Measurements from ENCODE around the gene BLMH. TPM values are rescaled to one million over a fixed set of nuclear protein-coding genes. Genes with fewer than 3 reads are reported as not detected.

BLMH gene
- total RNA-seq, 1 experiment from 2014 or later = 51.2 TPM

GRCh38 chr17:30253312-30253711, 38.4 kb downstream of the BLMH start:
- ATAC-seq (no peak), DNase-seq (ENCODE audit: low read depth, low spot score) (no peak)
- ChIA-PET CTCF (no interaction called here), RAD21 (ENCODE audit: low non-redundant PET in 1 of 2, low total read pairs in 2 of 2, uncharacterized antibody in 2 of 2, unreplicated experiment in 2 of 2) (no interaction called here), POLR2A (no interaction called here)
- Histone ChIP-seq H3K9me2 (ENCODE audit: insufficient read depth) (no peaks in the 10 kb centered on the region), H4K20me1 (ENCODE audit: insufficient read depth) (peaks cover 4% of the 10 kb centered on the region; the same call in 1 of the 2 replicates), H3K4me1 (ENCODE audit: control insufficient read depth in 1 of 2, insufficient read depth in 2 of 2, low read length in 2 of 2) (no peaks in the 10 kb centered on the region), H3K27me3 (ENCODE audit: insufficient read depth, low read length) (no peaks in the 10 kb centered on the region), H3K4me3 (replicated peaks in 1 of 2; ENCODE audit: low read depth in 1 of 2, low read length in 2 of 2) (no peak overlapping the region), H2AFZ (ENCODE audit: low read depth, low read length, poor library complexity, severe bottlenecking) (no peak overlapping the region), H3K79me2 (ENCODE audit: insufficient read depth, low read length) (no peaks in the 10 kb centered on the region), H3K36me3 (ENCODE audit: control insufficient read depth in 1 of 2, insufficient read depth in 2 of 2, low read length in 2 of 2) (peaks cover 12 to 28% of the 10 kb centered on the region in 2 experiments; a peak in 3 of 4 replicates), H3K9me3 (ENCODE audit: control insufficient read depth in 1 of 2, insufficient read depth in 1 of 2, low read depth in 1 of 2, low read length in 2 of 2) (no peaks in the 10 kb centered on the region), H3K27ac (ENCODE audit: low read depth, low read length) (no peak overlapping the region), H3K9ac (ENCODE audit: low read length) (no peak overlapping the region), H3K4me2 (ENCODE audit: low read length) (no peak overlapping the region)
- intact Hi-C loops (cut with micrococcal nuclease) = no loop called here
- TF ChIP-seq POLR2AphosphoS5 (IDR thresholded peaks at IDR 0.05; ENCODE audit: low read depth, low read length) (no peak), ZNF274 (IDR thresholded peaks at IDR 0.05; ENCODE audit: low read depth, low read length) (no peak), EZH2phosphoT487 (IDR thresholded peaks at IDR 0.05; ENCODE audit: borderline replicate concordance) (no peak), ATF3 (IDR thresholded peaks at IDR 0.05) (no peak), ZBTB33 (IDR thresholded peaks at IDR 0.05; ENCODE audit: extremely low read depth, insufficient replicate concordance, low read length) (no peak), CEBPB (IDR thresholded peaks at IDR 0.05; ENCODE audit: low read depth) (no peak), EZH2 (IDR thresholded peaks at IDR 0.05) (no peak)
- no TSS peak for BruUV-seq (replicated peaks)

GRCh38 chr17:30251931-30252330, 39.8 kb downstream of the BLMH start:
- Histone ChIP-seq H3K79me2 (ENCODE audit: insufficient read depth, low read length) (no peaks in the 10 kb centered on the region), H3K9ac (ENCODE audit: low read length) (no peak overlapping the region), H4K20me1 (ENCODE audit: insufficient read depth) (peaks cover 4% of the 10 kb centered on the region; the same call in 1 of the 2 replicates), H3K27ac (ENCODE audit: low read depth, low read length) (no peak overlapping the region), H3K9me2 (ENCODE audit: insufficient read depth) (no peaks in the 10 kb centered on the region), H3K36me3 (ENCODE audit: control insufficient read depth in 1 of 2, insufficient read depth in 2 of 2, low read length in 2 of 2) (peaks cover 10 to 32% of the 10 kb centered on the region in 2 experiments; a peak in 3 of 4 replicates), H3K27me3 (ENCODE audit: insufficient read depth, low read length) (no peaks in the 10 kb centered on the region), H3K4me2 (ENCODE audit: low read length) (no peak overlapping the region), H3K4me3 (replicated peaks in 1 of 2; ENCODE audit: low read depth in 1 of 2, low read length in 2 of 2) (no peak overlapping the region), H3K4me1 (ENCODE audit: control insufficient read depth in 1 of 2, insufficient read depth in 2 of 2, low read length in 2 of 2) (no peaks in the 10 kb centered on the region), H3K9me3 (ENCODE audit: control insufficient read depth in 1 of 2, insufficient read depth in 1 of 2, low read depth in 1 of 2, low read length in 2 of 2) (no peaks in the 10 kb centered on the region), H2AFZ (ENCODE audit: low read depth, low read length, poor library complexity, severe bottlenecking) (no peak overlapping the region)
- POLR2A ChIA-PET = no interaction called here
- ATAC-seq (no peak), DNase-seq (ENCODE audit: low read depth, low spot score) (no peak)
- intact Hi-C loops (cut with micrococcal nuclease) = no loop called here
- BruUV-seq (replicated peaks) = no TSS peak
- TF ChIP-seq CTCF (IDR thresholded peaks at IDR 0.05 in 2 of 3, conservative IDR thresholded peaks at IDR 0.05 in 1 of 3; ENCODE audit: borderline replicate concordance in 1 of 3, insufficient read depth in 1 of 3, low read depth in 2 of 3, low read length in 2 of 3) = no peak
- no peak for TF ChIP-seq FOSL1 (IDR thresholded peaks at IDR 0.05; ENCODE audit: low read depth)
- TF ChIP-seq ZNF274 (IDR thresholded peaks at IDR 0.05; ENCODE audit: low read depth, low read length) = no peak
- TF ChIP-seq ELF1 (IDR thresholded peaks at IDR 0.05; ENCODE audit: borderline replicate concordance, low read depth) = no peak
- RAD21 ChIA-PET (ENCODE audit: low non-redundant PET in 1 of 2, low total read pairs in 2 of 2, uncharacterized antibody in 2 of 2, unreplicated experiment in 2 of 2) = no interaction called here
- CTCF ChIA-PET = no interaction called here
